ENCODE results near the gene LRRC28. TPM values are rescaled to one million over a fixed set of nuclear protein-coding genes. Genes with fewer than 3 reads are reported as not detected.
A peak's percentile ranks its signal among the peaks of the same experiment; 100 is the strongest.
"Not testable (repeated sequence)": the region's sequence is repeated elsewhere in the genome, so short reads cannot be mapped to it uniquely, and the experiment has no call there.

The LRRC28 gene
- total and polyA plus RNA-seq, 7 experiments from 2014 or later = 15.0 to 25.9 (median 19.9) TPM

- DNase-seq = no peak
- Histone ChIP-seq H3K4me1 (ENCODE audit: control insufficient read depth in 2 of 2, insufficient read depth in 2 of 2, low read length in 2 of 2) (no peaks in the 10 kb centered on the region), H3K4me3 (ENCODE audit: low read length) (no peak overlapping the region), H3K27me3 (ENCODE audit: control insufficient read depth in 2 of 2, insufficient read depth in 2 of 2, low read length in 2 of 2) (no peaks in the 10 kb centered on the region), H3K36me3 (ENCODE audit: control insufficient read depth in 2 of 3, insufficient read depth in 3 of 3, low read length in 3 of 3) (no peaks in the 10 kb centered on the region), H3K9me3 (ENCODE audit: control insufficient read depth in 2 of 3, low read length in 3 of 3) (peaks cover 0 to 6% (median 0%) of the 10 kb centered on the region in 3 experiments), H3K27ac (ENCODE audit: low read depth, low read length) (no peak overlapping the region)
- no peak overlapping the region for H3K4me3 Mint-ChIP-seq
- ATAC-seq = no peak
- H3K27ac Mint-ChIP-seq = no peak overlapping the region
- ChIA-PET POLR2A (no interaction called here), CTCF (interaction anchor here (0.6 kb wide), 1 partner anchor 127 kb away, joined by 3 read pairs; no protein-coding TSS in a partner anchor)
- intact Hi-C loops (cut with micrococcal nuclease) = no loop called here
- peaks cover 0 to 25% (median 5%) of the 10 kb centered on the region in 5 donors for H3K36me3 Mint-ChIP-seq
- peaks cover 0 to 7% (median 3%) of the 10 kb centered on the region in 5 donors for H3K27me3 Mint-ChIP-seq
- peaks cover 0 to 14% (median 11%) of the 10 kb centered on the region in 7 donors for H3K4me1 Mint-ChIP-seq
- peaks cover 0 to 33% (median 22%) of the 10 kb centered on the region in 11 donors for H3K9me3 Mint-ChIP-seq
Observed at GRCh38 chr15:99396375-99396774, 145.1 kb downstream of the LRRC28 start.

GRCh38 chr15:99399061-99399460, 147.8 kb downstream of the LRRC28 start:
- Mint-ChIP-seq H3K27me3 (peaks cover 0 to 10% (median 3%) of the 10 kb centered on the region in 5 donors), H3K36me3 (peaks cover 0 to 4% (median 0%) of the 10 kb centered on the region in 5 donors), H3K4me3 (no peak overlapping the region), H3K27ac (peak overlapping the region in 1 of 9 donors; percentile 77), H3K9me3 (peaks cover 0 to 9% (median 4%) of the 10 kb centered on the region in 11 donors), H3K4me1 (peaks cover 0 to 4% (median 0%) of the 10 kb centered on the region in 7 donors)
- Histone ChIP-seq H3K27me3 (ENCODE audit: control insufficient read depth in 2 of 2, insufficient read depth in 2 of 2, low read length in 2 of 2) (no peaks in the 10 kb centered on the region), H3K36me3 (ENCODE audit: control insufficient read depth in 2 of 3, insufficient read depth in 3 of 3, low read length in 3 of 3) (no peaks in the 10 kb centered on the region), H3K9me3 (ENCODE audit: control insufficient read depth in 2 of 3, low read length in 3 of 3) (no peaks in the 10 kb centered on the region), H3K4me3 (ENCODE audit: low read length) (no peak overlapping the region), H3K4me1 (ENCODE audit: control insufficient read depth in 2 of 2, insufficient read depth in 2 of 2, low read length in 2 of 2) (no peaks in the 10 kb centered on the region), H3K27ac (ENCODE audit: low read depth, low read length) (no peak overlapping the region)
- CTCF ChIA-PET = no interaction called here
- no peak for ATAC-seq
- intact Hi-C loops (cut with micrococcal nuclease) = no loop called here
- POLR2A ChIA-PET = interaction anchor here (1.0 to 1.2 kb wide), 2 partner anchors 11 to 86 kb away, joined by 3 to 4 read pairs; no protein-coding TSS in a partner anchor
- DNase-seq = no peak

GRCh38 chr15:99399618-99400017, 148.3 kb downstream of the LRRC28 start:
- Histone ChIP-seq H3K36me3 (ENCODE audit: control insufficient read depth in 2 of 3, insufficient read depth in 3 of 3, low read length in 3 of 3) (no peaks in the 10 kb centered on the region), H3K4me3 (ENCODE audit: low read length) (no peak overlapping the region), H3K27me3 (ENCODE audit: control insufficient read depth in 2 of 2, insufficient read depth in 2 of 2, low read length in 2 of 2) (no peaks in the 10 kb centered on the region), H3K9me3 (ENCODE audit: control insufficient read depth in 2 of 3, low read length in 3 of 3) (no peaks in the 10 kb centered on the region), H3K4me1 (ENCODE audit: control insufficient read depth in 2 of 2, insufficient read depth in 2 of 2, low read length in 2 of 2) (no peaks in the 10 kb centered on the region), H3K27ac (ENCODE audit: low read depth, low read length) (no peak overlapping the region)
- intact Hi-C loops (cut with micrococcal nuclease) = no loop called here
- ChIA-PET CTCF (no interaction called here), POLR2A (interaction anchor here (0.7 to 1.2 kb wide), 3 partner anchors 11 to 86 kb away, joined by 3 to 4 read pairs (median 3); no protein-coding TSS in a partner anchor)
- no peak overlapping the region for H3K4me3 Mint-ChIP-seq
- peak overlapping the region in 1 of 9 donors; percentile 50 for H3K27ac Mint-ChIP-seq
- peaks cover 0 to 4% (median 0%) of the 10 kb centered on the region in 7 donors for H3K4me1 Mint-ChIP-seq
- peaks cover 0 to 4% (median 0%) of the 10 kb centered on the region in 11 donors for H3K9me3 Mint-ChIP-seq
- peaks cover 0 to 10% (median 3%) of the 10 kb centered on the region in 5 donors for H3K27me3 Mint-ChIP-seq
- H3K36me3 Mint-ChIP-seq = peaks cover 0 to 2% (median 0%) of the 10 kb centered on the region in 5 donors
- no peak for DNase-seq
- ATAC-seq = no peak

- H3K4me3 Mint-ChIP-seq; H3K36me3 ChIP-seq (ENCODE audit: control insufficient read depth in 2 of 3, insufficient read depth in 3 of 3, low read length in 3 of 3); CTCF ChIA-PET; POLR2A ChIA-PET; H3K4me3 ChIP-seq (ENCODE audit: low read length); H3K36me3 Mint-ChIP-seq; ATAC-seq; H3K27ac ChIP-seq (ENCODE audit: low read depth, low read length); H3K9me3 ChIP-seq (ENCODE audit: control insufficient read depth in 2 of 3, low read length in 3 of 3); DNase-seq; H3K27ac Mint-ChIP-seq; H3K27me3 ChIP-seq (ENCODE audit: control insufficient read depth in 2 of 2, insufficient read depth in 2 of 2, low read length in 2 of 2); H3K9me3 Mint-ChIP-seq; H3K27me3 Mint-ChIP-seq; H3K4me1 Mint-ChIP-seq; intact Hi-C loops (cut with micrococcal nuclease); H3K4me1 ChIP-seq (ENCODE audit: control insufficient read depth in 2 of 2, insufficient read depth in 2 of 2, low read length in 2 of 2): not testable (repeated sequence)
Observed at GRCh38 chr15:99401216-99401615, 149.9 kb downstream of the LRRC28 start.

- Histone ChIP-seq H3K27me3 (ENCODE audit: control insufficient read depth in 2 of 2, insufficient read depth in 2 of 2, low read length in 2 of 2) (no peaks in the 10 kb centered on the region), H3K36me3 (ENCODE audit: control insufficient read depth in 2 of 3, insufficient read depth in 3 of 3, low read length in 3 of 3) (no peaks in the 10 kb centered on the region), H3K4me1 (ENCODE audit: control insufficient read depth in 2 of 2, insufficient read depth in 2 of 2, low read length in 2 of 2) (no peaks in the 10 kb centered on the region), H3K4me3 (ENCODE audit: low read length) (no peak overlapping the region), H3K27ac (ENCODE audit: low read depth, low read length) (no peak overlapping the region), H3K9me3 (ENCODE audit: control insufficient read depth in 2 of 3, low read length in 3 of 3) (no peaks in the 10 kb centered on the region)
- Mint-ChIP-seq H3K27ac (no peak overlapping the region), H3K4me3 (no peak overlapping the region), H3K36me3 (no peaks in the 10 kb centered on the region), H3K4me1 (peaks cover 0 to 5% (median 2%) of the 10 kb centered on the region in 7 donors), H3K9me3 (no peaks in the 10 kb centered on the region), H3K27me3 (peaks cover 0 to 6% (median 3%) of the 10 kb centered on the region in 5 donors)
- no peak for DNase-seq
- no peak for ATAC-seq
- POLR2A ChIA-PET = no interaction called here
- intact Hi-C loops (cut with micrococcal nuclease) = no loop called here
- CTCF ChIA-PET = interaction anchor here (0.6 kb wide), 1 partner anchor 118 kb away, joined by 3 read pairs; no protein-coding TSS in a partner anchor
Observed at GRCh38 chr15:99402014-99402729, 150.9 kb downstream of the LRRC28 start.

- intact Hi-C loops (cut with micrococcal nuclease) = no loop called here
- Mint-ChIP-seq H3K27ac (no peak overlapping the region), H3K36me3 (no peaks in the 10 kb centered on the region), H3K9me3 (no peaks in the 10 kb centered on the region), H3K27me3 (peaks cover 0 to 6% (median 3%) of the 10 kb centered on the region in 5 donors), H3K4me3 (no peak overlapping the region), H3K4me1 (peaks cover 0 to 19% (median 13%) of the 10 kb centered on the region in 7 donors)
- Histone ChIP-seq H3K36me3 (ENCODE audit: control insufficient read depth in 2 of 3, insufficient read depth in 3 of 3, low read length in 3 of 3) (no peaks in the 10 kb centered on the region), H3K4me1 (ENCODE audit: control insufficient read depth in 2 of 2, insufficient read depth in 2 of 2, low read length in 2 of 2) (peaks cover 0 to 13% of the 10 kb centered on the region in 2 donors), H3K9me3 (ENCODE audit: control insufficient read depth in 2 of 3, low read length in 3 of 3) (no peaks in the 10 kb centered on the region), H3K27ac (ENCODE audit: low read depth, low read length) (no peak overlapping the region), H3K4me3 (ENCODE audit: low read length) (no peak overlapping the region), H3K27me3 (ENCODE audit: control insufficient read depth in 2 of 2, insufficient read depth in 2 of 2, low read length in 2 of 2) (no peaks in the 10 kb centered on the region)
- ATAC-seq = no peak
- CTCF ChIA-PET = interaction anchor here (1.0 to 1.8 kb wide), 2 partner anchors 10 to 300 kb away, joined by 3 read pairs; no protein-coding TSS in a partner anchor
- POLR2A ChIA-PET = no interaction called here
- no peak for DNase-seq
Observed at GRCh38 chr15:99403597-99403996, 152.3 kb downstream of the LRRC28 start.
